ENCODE measurements around the gene SLC39A9. TPM values are rescaled to one million over a fixed set of nuclear protein-coding genes. Genes with fewer than 3 reads are reported as not detected.

The SLC39A9 gene
- total RNA-seq, 1 experiment from 2014 or later: 80.8 TPM

DNA sequence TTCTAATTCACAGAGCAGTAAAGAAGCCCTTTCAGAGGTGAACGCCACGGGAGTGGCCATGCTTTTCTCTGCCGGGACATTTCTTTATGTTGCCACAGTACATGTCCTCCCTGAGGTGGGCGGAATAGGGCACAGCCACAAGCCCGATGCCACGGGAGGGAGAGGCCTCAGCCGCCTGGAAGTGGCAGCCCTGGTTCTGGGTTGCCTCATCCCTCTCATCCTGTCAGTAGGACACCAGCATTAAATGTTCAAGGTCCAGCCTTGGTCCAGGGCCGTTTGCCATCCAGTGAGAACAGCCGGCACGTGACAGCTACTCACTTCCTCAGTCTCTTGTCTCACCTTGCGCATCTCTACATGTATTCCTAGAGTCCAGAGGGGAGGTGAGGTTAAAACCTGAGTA lies 59.9 kb downstream of the SLC39A9 start:
- Histone ChIP-seq H3K4me1 (ENCODE audit: insufficient read depth, low read length) (no peaks in the 10 kb centered on the region), H3K27me3 (ENCODE audit: low read length) (no peaks in the 10 kb centered on the region), H4K20me1 (ENCODE audit: low read length) (0 out of 2 replicates have a peak, but pooled peaks cover 6% of the 10 kb centered on the region), H3K36me3 (ENCODE audit: low read depth, low read length) (peaks cover 37% of the 10 kb centered on the region), H3K79me2 (ENCODE audit: low read length) (no peaks in the 10 kb centered on the region), H2AFZ (ENCODE audit: low read length) (no peak overlapping the region), H3F3A (ENCODE audit: low read length, unreplicated experiment) (peaks cover 6% of the 10 kb centered on the region), H3K9me3 (ENCODE audit: low read length) (no peaks in the 10 kb centered on the region), H3K27ac (ENCODE audit: low read length) (no peak overlapping the region), H3K4me3 (ENCODE audit: low read length) (no peak overlapping the region), H3K9ac (ENCODE audit: low read length) (no peak overlapping the region), H3K9me2 (replicated peaks; ENCODE audit: low read length) (no peaks in the 10 kb centered on the region), H3K4me2 (ENCODE audit: low read length) (no peak overlapping the region)
- BruUV-seq (replicated peaks): no TSS peak
- CTCF ChIA-PET: interaction anchor here (1.6 kb wide), 1 partner anchor 17 kb away, joined by 5 read pairs; no protein-coding TSS in a partner anchor
- ATAC-seq (no peak), DNase-seq (no peak)
- POLR2A ChIA-PET (ENCODE audit: unreplicated experiment): interaction anchor here (1.1 kb wide), 1 partner anchor 308 kb away, joined by 3 read pairs; the partner anchor contains the start of gene SRSF5
- no peak for TF ChIP-seq EZH2phosphoT487 (IDR thresholded peaks at IDR 0.05; ENCODE audit: borderline replicate concordance, low read length)
- TF ChIP-seq, protein P1, sequence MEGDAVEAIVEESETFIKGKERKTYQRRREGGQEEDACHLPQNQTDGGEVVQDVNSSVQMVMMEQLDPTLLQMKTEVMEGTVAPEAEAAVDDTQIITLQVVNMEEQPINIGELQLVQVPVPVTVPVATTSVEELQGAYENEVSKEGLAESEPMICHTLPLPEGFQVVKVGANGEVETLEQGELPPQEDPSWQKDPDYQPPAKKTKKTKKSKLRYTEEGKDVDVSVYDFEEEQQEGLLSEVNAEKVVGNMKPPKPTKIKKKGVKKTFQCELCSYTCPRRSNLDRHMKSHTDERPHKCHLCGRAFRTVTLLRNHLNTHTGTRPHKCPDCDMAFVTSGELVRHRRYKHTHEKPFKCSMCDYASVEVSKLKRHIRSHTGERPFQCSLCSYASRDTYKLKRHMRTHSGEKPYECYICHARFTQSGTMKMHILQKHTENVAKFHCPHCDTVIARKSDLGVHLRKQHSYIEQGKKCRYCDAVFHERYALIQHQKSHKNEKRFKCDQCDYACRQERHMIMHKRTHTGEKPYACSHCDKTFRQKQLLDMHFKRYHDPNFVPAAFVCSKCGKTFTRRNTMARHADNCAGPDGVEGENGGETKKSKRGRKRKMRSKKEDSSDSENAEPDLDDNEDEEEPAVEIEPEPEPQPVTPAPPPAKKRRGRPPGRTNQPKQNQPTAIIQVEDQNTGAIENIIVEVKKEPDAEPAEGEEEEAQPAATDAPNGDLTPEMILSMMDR (conservative IDR thresholded peaks at IDR 0.05; ENCODE audit: low read depth, low read length): no peak
- no peak for TF ChIP-seq EZH2 (IDR thresholded peaks at IDR 0.05; ENCODE audit: low read length, unreplicated experiment)
- intact Hi-C loops (cut with micrococcal nuclease): no loop called here

DNA sequence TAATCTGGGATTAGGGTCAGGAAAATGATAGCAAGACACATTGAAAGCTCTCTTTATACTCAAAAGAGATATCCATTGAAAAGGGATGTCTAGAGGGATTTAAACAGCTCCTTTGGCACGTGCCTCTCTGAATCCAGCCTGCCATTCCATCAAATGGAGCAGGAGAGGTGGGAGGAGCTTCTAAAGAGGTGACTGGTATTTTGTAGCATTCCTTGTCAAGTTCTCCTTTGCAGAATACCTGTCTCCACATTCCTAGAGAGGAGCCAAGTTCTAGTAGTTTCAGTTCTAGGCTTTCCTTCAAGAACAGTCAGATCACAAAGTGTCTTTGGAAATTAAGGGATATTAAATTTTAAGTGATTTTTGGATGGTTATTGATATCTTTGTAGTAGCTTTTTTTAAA lies 60.6 kb downstream of the SLC39A9 start:
- H3K4me2 ChIP-seq (ENCODE audit: low read length): no peak overlapping the region
- ChIA-PET POLR2A (ENCODE audit: unreplicated experiment) (interaction anchor here (1.1 kb wide), 1 partner anchor 307 kb away, joined by 3 read pairs; the partner anchor contains the start of gene SRSF5), CTCF (interaction anchor here (0.6 to 1.6 kb wide), 5 partner anchors 10 to 330 kb away, joined by 3 to 5 read pairs (median 4); no protein-coding TSS in a partner anchor)
- BruUV-seq (replicated peaks): no TSS peak
- peaks cover 6% of the 10 kb centered on the region for H3F3A ChIP-seq (ENCODE audit: low read length, unreplicated experiment)
- no peaks in the 10 kb centered on the region for H3K9me2 ChIP-seq (replicated peaks; ENCODE audit: low read length)
- no peak overlapping the region for H3K9ac ChIP-seq (ENCODE audit: low read length)
- peaks cover 37% of the 10 kb centered on the region for H3K36me3 ChIP-seq (ENCODE audit: low read depth, low read length)
- no peaks in the 10 kb centered on the region for H3K27me3 ChIP-seq (ENCODE audit: low read length)
- TF ChIP-seq, protein P1 (conservative IDR thresholded peaks at IDR 0.05; ENCODE audit: low read depth, low read length): no peak
- no peak for TF ChIP-seq EZH2phosphoT487 (IDR thresholded peaks at IDR 0.05; ENCODE audit: borderline replicate concordance, low read length)
- TF ChIP-seq EZH2 (IDR thresholded peaks at IDR 0.05; ENCODE audit: low read length, unreplicated experiment): no peak
- H3K9me3 ChIP-seq (ENCODE audit: low read length): no peaks in the 10 kb centered on the region
- DNase-seq (no peak), ATAC-seq (no peak)
- no peak overlapping the region for H2AFZ ChIP-seq (ENCODE audit: low read length)
- no peak overlapping the region for H3K27ac ChIP-seq (ENCODE audit: low read length)
- no peak overlapping the region for H3K4me3 ChIP-seq (ENCODE audit: low read length)
- 0 out of 2 replicates have a peak, but pooled peaks cover 6% of the 10 kb centered on the region for H4K20me1 ChIP-seq (ENCODE audit: low read length)
- H3K4me1 ChIP-seq (ENCODE audit: insufficient read depth, low read length): peaks cover 2% of the 10 kb centered on the region
- no peaks in the 10 kb centered on the region for H3K79me2 ChIP-seq (ENCODE audit: low read length)
- intact Hi-C loops (cut with micrococcal nuclease): no loop called here

DNA sequence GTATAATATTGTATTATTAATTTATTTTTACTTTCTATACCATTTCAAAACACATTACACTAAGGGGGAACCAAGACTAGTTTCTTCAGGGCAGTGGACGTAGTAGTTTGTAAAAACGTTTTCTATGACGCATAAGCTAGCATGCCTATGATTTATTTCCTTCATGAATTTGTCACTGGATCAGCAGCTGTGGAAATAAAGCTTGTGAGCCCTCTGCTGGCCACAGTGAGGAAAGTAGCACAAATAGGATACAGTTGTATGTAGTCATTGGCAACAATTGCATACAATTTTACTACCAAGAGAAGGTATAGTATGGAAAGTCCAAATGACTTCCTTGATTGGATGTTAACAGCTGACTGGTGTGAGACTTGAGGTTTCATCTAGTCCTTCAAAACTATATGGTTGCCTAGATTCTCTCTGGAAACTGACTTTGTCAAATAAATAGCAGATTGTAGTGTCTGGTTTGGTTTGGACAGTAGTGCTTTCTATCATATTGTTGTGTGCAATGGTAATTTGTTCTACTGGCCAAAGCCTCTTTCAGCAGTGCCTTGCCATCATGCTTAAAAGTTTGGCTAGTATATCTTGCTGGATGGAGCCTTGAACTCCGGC lies 61.7 kb downstream of the SLC39A9 start:
- peaks cover 11% of the 10 kb centered on the region for H3K4me1 ChIP-seq (ENCODE audit: insufficient read depth, low read length)
- peaks cover 33% of the 10 kb centered on the region for H3K36me3 ChIP-seq (ENCODE audit: low read depth, low read length)
- no peaks in the 10 kb centered on the region for H3K9me3 ChIP-seq (ENCODE audit: low read length)
- H3K4me3 ChIP-seq (ENCODE audit: low read length): no peak overlapping the region
- no peak overlapping the region for H3K9ac ChIP-seq (ENCODE audit: low read length)
- H3K27me3 ChIP-seq (ENCODE audit: low read length): no peaks in the 10 kb centered on the region
- no peaks in the 10 kb centered on the region for H3K9me2 ChIP-seq (replicated peaks; ENCODE audit: low read length)
- peak; percentile 91 for DNase-seq
- H2AFZ ChIP-seq (ENCODE audit: low read length): no peak overlapping the region
- BruUV-seq (replicated peaks): TSS peak; percentile 10
- no peak for TF ChIP-seq EZH2 (IDR thresholded peaks at IDR 0.05; ENCODE audit: low read length, unreplicated experiment)
- TF ChIP-seq EZH2phosphoT487 (IDR thresholded peaks at IDR 0.05; ENCODE audit: borderline replicate concordance, low read length): no peak
- TF ChIP-seq, protein P1 (conservative IDR thresholded peaks at IDR 0.05; ENCODE audit: low read depth, low read length): peak; percentile 94
- H3K79me2 ChIP-seq (ENCODE audit: low read length): no peaks in the 10 kb centered on the region
- no peak overlapping the region for H3K27ac ChIP-seq (ENCODE audit: low read length)
- ChIA-PET POLR2A (ENCODE audit: unreplicated experiment) (interaction anchor here (0.5 to 1.1 kb wide), 5 partner anchors 10 to 1356 kb away, joined by 3 to 7 read pairs (median 3); partner anchors contain the start of genes ERH and SLC39A9), CTCF (interaction anchor here (0.6 to 1.3 kb wide), 12 partner anchors 9 to 753 kb away, joined by 3 to 6 read pairs (median 3); partner anchors contain the start of genes ERH and SLC39A9)
- ATAC-seq: peak; percentile 46
- no peak overlapping the region for H3K4me2 ChIP-seq (ENCODE audit: low read length)
- H3F3A ChIP-seq (ENCODE audit: low read length, unreplicated experiment): peaks cover 6% of the 10 kb centered on the region
- H4K20me1 ChIP-seq (ENCODE audit: low read length): 0 out of 2 replicates have a peak, but pooled peaks cover 6% of the 10 kb centered on the region
- intact Hi-C loops (cut with micrococcal nuclease): loop anchor here (1.0 to 10.0 kb wide), 5 partner anchors 35 to 595 kb away; partner anchors contain the start of genes ERH and SLC39A9
